ENCODE results near the gene TCTA. TPM values are rescaled to one million over a fixed set of nuclear protein-coding genes. Genes with fewer than 3 reads are reported as not detected.
"Not testable (repeated sequence)": the region's sequence is repeated elsewhere in the genome, so short reads cannot be mapped to it uniquely, and the experiment has no call there.

The TCTA gene
- total RNA-seq, 2 donors from 2014 or later = 13.9 to 23.1 TPM

- H3K27ac ChIP-seq = no peak overlapping the region
Measured at GRCh38 chr3:49388289-49388820, 23.9 kb upstream of the TCTA start.

GRCh38 chr3:49389297-49389696 lies 22.9 kb upstream of the TCTA start:
- Histone ChIP-seq H3K27ac (no peak overlapping the region), H3K36me3 (no peaks in the 10 kb centered on the region), H3K4me3 (no peak overlapping the region), H3K4me1 (peaks cover 0 to 42% of the 10 kb centered on the region in 2 donors), H3K9me3 (no peaks in the 10 kb centered on the region), H3K27me3 (no peaks in the 10 kb centered on the region)
- no peak for TF ChIP-seq CTCF (IDR thresholded peaks at IDR 0.05)
- DNase-seq (ENCODE audit: low spot score) = no peak

More at GRCh38 chr3:49388289-49388820, 23.9 kb upstream of the TCTA start:
- TF ChIP-seq CTCF (IDR thresholded peaks at IDR 0.05) = no peak
- Histone ChIP-seq H3K27me3 (no peaks in the 10 kb centered on the region), H3K4me3 (no peak overlapping the region), H3K4me1 (peaks cover 0 to 49% of the 10 kb centered on the region in 2 donors), H3K9me3 (no peaks in the 10 kb centered on the region), H3K36me3 (no peaks in the 10 kb centered on the region)
- DNase-seq (ENCODE audit: low spot score) = no peak

GRCh38 chr3:49391310-49391709 lies 20.9 kb upstream of the TCTA start:
- H3K27ac ChIP-seq; H3K27me3 ChIP-seq; H3K36me3 ChIP-seq; H3K9me3 ChIP-seq; DNase-seq (ENCODE audit: low spot score); H3K4me3 ChIP-seq: not testable (repeated sequence)
- peaks cover 0 to 42% of the 10 kb centered on the region in 2 donors for H3K4me1 ChIP-seq

- Histone ChIP-seq H3K9me3 (no peaks in the 10 kb centered on the region), H3K27me3 (no peaks in the 10 kb centered on the region), H3K36me3 (no peaks in the 10 kb centered on the region), H3K27ac (peak overlapping the region; percentile 45 to 53), H3K4me1 (peaks cover 0 to 52% of the 10 kb centered on the region in 2 donors), H3K4me3 (no peak overlapping the region)
- TF ChIP-seq CTCF (IDR thresholded peaks at IDR 0.05) = no peak
- DNase-seq (ENCODE audit: low spot score) = no peak
Measured at GRCh38 chr3:49397470-49397869, 14.8 kb upstream of the TCTA start.

GRCh38 chr3:49399461-49399860 lies 12.8 kb upstream of the TCTA start:
- Histone ChIP-seq H3K36me3 (no peaks in the 10 kb centered on the region), H3K27ac (no peak overlapping the region), H3K4me3 (no peak overlapping the region), H3K9me3 (no peaks in the 10 kb centered on the region), H3K4me1 (peaks cover 0 to 46% of the 10 kb centered on the region in 2 donors), H3K27me3 (no peaks in the 10 kb centered on the region)
- no peak for DNase-seq (ENCODE audit: low spot score)
- TF ChIP-seq CTCF (IDR thresholded peaks at IDR 0.05) = no peak

GRCh38 chr3:49401766-49402165 lies 10.5 kb upstream of the TCTA start:
- Histone ChIP-seq H3K9me3 (no peaks in the 10 kb centered on the region), H3K4me3 (no peak overlapping the region), H3K27ac (no peak overlapping the region), H3K36me3 (no peaks in the 10 kb centered on the region), H3K27me3 (no peaks in the 10 kb centered on the region), H3K4me1 (peaks cover 0 to 46% of the 10 kb centered on the region in 2 donors)
- no peak for DNase-seq (ENCODE audit: low spot score)
- no peak for TF ChIP-seq CTCF (IDR thresholded peaks at IDR 0.05)
